HEK293T (cell line): ENCODE results near the gene PLA2G4B.

Experiments used
- ARNT ChIP-seq: fragments of 450-650 bp; IDR thresholded peaks from 2 replicates; pipeline ENCODE4 v1.6.1; 2017; ENCODE audit warnings: mild to moderate bottlenecking
- BHLHE40 ChIP-seq: fragments of 450-650 bp; IDR thresholded peaks from 2 replicates; pipeline ENCODE4 v1.6.1; 2016; ENCODE audit warnings: mild to moderate bottlenecking, moderate library complexity, borderline replicate concordance
- CTBP1 ChIP-seq: fragments of 450-650 bp; IDR thresholded peaks from 2 replicates; pipeline ENCODE4 v1.6.1; 2016; ENCODE audit warnings: borderline replicate concordance
- ELF4 ChIP-seq: fragments of 450-650 bp; IDR thresholded peaks from 2 replicates; pipeline ENCODE4 v1.6.1; 2017; ENCODE audit warnings: antibody characterized with exemption
- FOXA1 ChIP-seq: fragments of 450-650 bp; IDR thresholded peaks from 2 replicates; pipeline ENCODE4 v1.6.1; 2016; ENCODE audit warnings: mild to moderate bottlenecking
- FOXM1 ChIP-seq: fragments of 450-650 bp; IDR thresholded peaks from 2 replicates; pipeline ENCODE4 v1.6.1; 2017; ENCODE audit warnings: mild to moderate bottlenecking, borderline replicate concordance
- HDGF ChIP-seq: fragments of 450-650 bp; IDR thresholded peaks from 2 replicates; pipeline ENCODE4 v1.6.1; 2017; ENCODE audit warnings: antibody characterized with exemption, borderline replicate concordance
- LEF1 ChIP-seq: fragments of 450-650 bp; IDR thresholded peaks from 2 replicates; pipeline ENCODE4 v1.6.1; 2017; ENCODE audit warnings: mild to moderate bottlenecking, borderline replicate concordance
- NFRKB ChIP-seq: fragments of 450-650 bp; IDR thresholded peaks from 2 replicates; pipeline ENCODE4 v1.6.1; 2016; ENCODE audit warnings: mild to moderate bottlenecking, moderate library complexity
- SP1 ChIP-seq: fragments of 450-650 bp; IDR thresholded peaks from 2 replicates; pipeline ENCODE4 v1.6.1; 2017
- SUZ12 ChIP-seq: fragments of 450-650 bp; IDR thresholded peaks from 2 replicates; pipeline ENCODE4 v1.6.1; 2016; ENCODE audit warnings: mild to moderate bottlenecking
- TARDBP ChIP-seq: fragments of 450-650 bp; IDR thresholded peaks from 2 replicates; pipeline ENCODE4 v1.6.1; 2016
- ZNF384 ChIP-seq: fragments of 450-650 bp; IDR thresholded peaks from 2 replicates; pipeline ENCODE4 v1.6.1; 2016

DNA sequence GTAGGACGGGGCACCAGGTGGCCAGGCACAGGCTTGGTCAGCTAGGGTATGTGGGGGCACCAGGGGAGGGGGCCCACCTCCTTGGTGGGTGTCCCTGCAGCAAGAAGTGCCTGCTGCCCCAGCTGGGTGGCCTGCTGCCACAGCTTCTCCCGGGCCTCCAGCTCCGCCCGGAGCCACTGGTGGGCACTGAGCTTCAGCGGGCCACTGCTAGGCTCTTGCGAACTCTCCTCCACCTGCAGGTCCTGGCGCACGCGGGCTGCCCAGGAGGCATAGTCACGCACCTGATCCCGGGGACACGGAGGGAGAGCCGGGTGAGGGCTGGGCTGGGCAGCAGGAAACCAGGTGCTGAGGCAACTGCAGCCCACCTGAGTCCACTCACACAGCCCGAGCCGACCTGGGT lies 29.7 kb downstream of the PLA2G4B start:
- TF ChIP-seq BHLHE40 (no peak), SUZ12 (no peak), SP1 (no peak), TARDBP (no peak), LEF1 (no peak), ELF4 (no peak), NFRKB (no peak), CTBP1 (no peak), HDGF (no peak), ARNT (no peak), ZNF384 (no peak), FOXM1 (no peak), FOXA1 (no peak)
